Prostate gland (tissue), 2 donors: ENCODE measurements around the gene WWOX. TPM values are rescaled to one million over a fixed set of nuclear protein-coding genes. Genes with fewer than 3 reads are reported as not detected.

Experiments
- DNase-seq: peaks from one replicate; pipeline ENCODE4 v3.0.0-alpha.2; 2019; ENCODE audit warnings: low spot score
- H3K27ac ChIP-seq, 2 donors: fragments of 200-600 bp; sonication (generic); 2 replicates each; pipeline ENCODE4 v1.5.1; 2017 to 2019
- H3K27me3 ChIP-seq: fragments of 200-600 bp; sonication (generic); replicated peaks from 2 replicates; pipeline ENCODE4 v1.5.1; 2019; ENCODE audit not compliant: insufficient read depth
- H3K36me3 ChIP-seq, 2 donors: fragments of 200-600 bp; sonication (generic); 1 replicate in 1 of 2; 2 replicates in 1 of 2; pipeline versions ENCODE4 v1.5.1 to v1.8.1; 2017 to 2019
- H3K4me1 ChIP-seq: fragments of 200-600 bp; sonication (generic); replicated peaks from 2 replicates; pipeline ENCODE4 v1.5.1; 2019
- H3K4me3 ChIP-seq, 2 donors: fragments of 200-600 bp; sonication (generic); 2 replicates each; pipeline ENCODE4 v1.5.1; 2017 to 2019
- H3K9me3 ChIP-seq: fragments of 200-600 bp; sonication (generic); 2 replicates; pipeline ENCODE4 v1.5.1; 2017
- POLR2A ChIP-seq: fragments of 450-650 bp; IDR thresholded peaks from one replicate; pipeline ENCODE4 v1.6.1; 2016; ENCODE audit warnings: antibody characterized with exemption, mild to moderate bottlenecking
- POLR2AphosphoS5 ChIP-seq: sonication (generic); formaldehyde crosslinking; IDR thresholded peaks from one replicate; pipeline ENCODE4 v1.6.1; 2017; ENCODE audit warnings: antibody characterized with exemption
- WGBS: methylation state at CpG from one replicate; pipeline ENCODE4 v1.1.5; 2018; 5-methylcytosine and 5-hydroxymethylcytosine counted together
- intact Hi-C: fragments of 100-400 bp; cut with DNase I; formaldehyde crosslinking; loops from one replicate; pipeline ENCODE4 v1.14.2; 2022
- total RNA-seq, 2 donors: library from RNA; depleted of rRNA; stranded (reverse); fragments of >200 nt; gene quantifications; one replicate each; pipeline ENCODE4 v1.1.0, GENCODE V29; 2016
- TF ChIP-seq, protein P1 (sequence below), 4 experiments: fragments of 200-600 bp in 2 of 4; fragments of 450-650 bp in 2 of 4; sonication (generic) in 2 of 4; IDR thresholded peaks; 1 replicate in 3 of 4; 2 replicates in 1 of 4; pipeline ENCODE4 v1.5.1; 2016 to 2019; ENCODE audit warnings: antibody characterized with exemption in 4 of 4, mild to moderate bottlenecking in 2 of 4, moderate library complexity in 2 of 4

Gene WWOX
- total RNA-seq, 2 donors from 2014 or later: 93.2 to 99.4 TPM

GRCh38 chr16:78364556-78364880 is 265.1 kb downstream of the WWOX start:
- H3K4me1 ChIP-seq: no peaks in the 10 kb centered on the region
- no peaks in the 10 kb centered on the region for H3K27me3 ChIP-seq
- intact Hi-C loops: no loop called here
- H3K9me3 ChIP-seq: no peaks in the 10 kb centered on the region
- H3K27ac ChIP-seq: no peak overlapping the region
- DNase-seq: no peak
- TF ChIP-seq POLR2A (no peak), POLR2AphosphoS5 (peak; percentile 22)
- TF ChIP-seq, protein P1, sequence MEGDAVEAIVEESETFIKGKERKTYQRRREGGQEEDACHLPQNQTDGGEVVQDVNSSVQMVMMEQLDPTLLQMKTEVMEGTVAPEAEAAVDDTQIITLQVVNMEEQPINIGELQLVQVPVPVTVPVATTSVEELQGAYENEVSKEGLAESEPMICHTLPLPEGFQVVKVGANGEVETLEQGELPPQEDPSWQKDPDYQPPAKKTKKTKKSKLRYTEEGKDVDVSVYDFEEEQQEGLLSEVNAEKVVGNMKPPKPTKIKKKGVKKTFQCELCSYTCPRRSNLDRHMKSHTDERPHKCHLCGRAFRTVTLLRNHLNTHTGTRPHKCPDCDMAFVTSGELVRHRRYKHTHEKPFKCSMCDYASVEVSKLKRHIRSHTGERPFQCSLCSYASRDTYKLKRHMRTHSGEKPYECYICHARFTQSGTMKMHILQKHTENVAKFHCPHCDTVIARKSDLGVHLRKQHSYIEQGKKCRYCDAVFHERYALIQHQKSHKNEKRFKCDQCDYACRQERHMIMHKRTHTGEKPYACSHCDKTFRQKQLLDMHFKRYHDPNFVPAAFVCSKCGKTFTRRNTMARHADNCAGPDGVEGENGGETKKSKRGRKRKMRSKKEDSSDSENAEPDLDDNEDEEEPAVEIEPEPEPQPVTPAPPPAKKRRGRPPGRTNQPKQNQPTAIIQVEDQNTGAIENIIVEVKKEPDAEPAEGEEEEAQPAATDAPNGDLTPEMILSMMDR (IDR thresholded peaks at IDR 0.05): no peak
- no peak overlapping the region for H3K4me3 ChIP-seq
- H3K36me3 ChIP-seq: no peaks in the 10 kb centered on the region
- WGBS: 13% methylated on average over 3 of the region's 3 CpGs

GRCh38 chr16:78365366-78365765 is 265.9 kb downstream of the WWOX start:
- H3K27ac ChIP-seq: no peak overlapping the region
- no peak overlapping the region for H3K4me3 ChIP-seq
- H3K27me3 ChIP-seq: no peaks in the 10 kb centered on the region
- no peak for DNase-seq
- no peaks in the 10 kb centered on the region for H3K36me3 ChIP-seq
- 77% methylated on average over 2 of the region's 2 CpGs for WGBS
- intact Hi-C loops: no loop called here
- no peaks in the 10 kb centered on the region for H3K9me3 ChIP-seq
- TF ChIP-seq POLR2A (no peak), POLR2AphosphoS5 (no peak)
- TF ChIP-seq, protein P1 (IDR thresholded peaks at IDR 0.05): no peak
- H3K4me1 ChIP-seq: no peaks in the 10 kb centered on the region

DNA sequence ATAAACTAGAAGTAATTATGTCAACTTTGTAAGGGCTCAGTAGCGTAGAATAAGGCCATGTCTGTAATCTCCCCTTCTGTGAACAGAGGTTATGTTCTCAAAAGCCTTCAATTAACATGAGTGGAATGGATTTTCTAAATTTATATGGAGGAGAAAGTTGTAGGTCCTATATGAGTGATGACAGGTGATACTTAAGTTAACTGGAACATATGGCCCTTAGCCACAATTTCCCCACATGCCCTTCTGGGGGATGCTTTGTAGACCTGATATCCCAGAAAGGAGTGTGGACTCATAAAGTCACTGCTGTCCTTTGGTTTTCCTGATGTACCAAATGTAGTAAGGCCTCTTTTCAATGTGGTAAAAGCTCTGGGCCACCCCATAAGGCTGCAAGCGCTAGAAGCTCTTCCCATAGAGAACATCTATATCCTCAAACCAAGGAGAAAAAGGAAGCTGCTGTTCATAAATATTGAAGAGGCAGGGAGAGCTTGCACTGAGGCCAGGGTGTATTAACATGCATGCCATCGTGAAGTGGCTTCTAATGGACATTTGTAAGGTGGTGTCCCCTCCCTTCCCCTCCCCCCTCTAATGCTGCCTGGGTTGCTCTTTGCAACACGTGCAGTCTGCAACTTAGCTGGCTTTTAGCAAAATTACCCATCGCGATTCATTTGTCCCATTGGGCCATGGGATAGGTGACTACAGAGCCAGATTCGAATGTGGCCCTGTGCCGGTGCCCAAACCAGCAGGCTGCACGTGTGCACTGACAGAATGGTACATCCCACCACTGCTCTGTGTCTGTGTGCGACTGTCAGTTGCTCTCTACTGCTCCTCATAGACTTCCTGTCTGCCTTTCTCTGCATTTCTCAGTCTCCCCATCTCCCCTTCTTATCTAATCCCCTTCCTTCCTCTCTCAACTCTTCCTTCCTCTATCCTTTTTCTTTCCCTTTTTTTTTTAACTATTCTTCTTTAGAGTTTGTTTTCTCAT is 269.0 kb downstream of the WWOX start:
- no peak for DNase-seq
- no peaks in the 10 kb centered on the region for H3K27me3 ChIP-seq
- H3K9me3 ChIP-seq: no peaks in the 10 kb centered on the region
- H3K4me1 ChIP-seq: no peaks in the 10 kb centered on the region
- TF ChIP-seq, protein P1 (IDR thresholded peaks at IDR 0.05): no peak
- TF ChIP-seq POLR2AphosphoS5: no peak
- TF ChIP-seq POLR2A: no peak
- WGBS: 90% methylated on average over 10 of the region's 10 CpGs
- no peak overlapping the region for H3K27ac ChIP-seq
- intact Hi-C loops: no loop called here
- no peak overlapping the region for H3K4me3 ChIP-seq
- H3K36me3 ChIP-seq: no peaks in the 10 kb centered on the region

DNA sequence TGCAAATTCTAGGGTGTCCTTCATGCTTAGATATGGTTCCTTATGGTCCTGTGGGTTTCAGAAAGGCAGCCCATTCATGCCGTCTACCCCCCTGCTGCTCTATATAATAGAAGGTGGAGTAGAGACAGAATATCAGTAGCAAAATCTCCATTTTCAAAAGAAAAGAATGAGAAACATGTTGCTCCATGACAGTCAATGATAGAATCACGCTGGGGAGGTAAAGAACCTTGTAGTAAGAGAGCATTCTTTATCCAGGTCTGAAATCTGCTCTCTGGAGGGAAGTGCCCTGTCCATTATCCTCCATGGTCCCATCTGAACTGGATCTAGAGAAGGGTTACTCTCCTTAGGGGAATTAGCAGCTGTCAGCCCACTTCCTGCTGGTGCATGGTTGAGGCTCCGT is 272.8 kb downstream of the WWOX start:
- intact Hi-C loops: no loop called here
- 90% methylated on average over 3 of the region's 3 CpGs for WGBS
- DNase-seq: no peak
- no peak overlapping the region for H3K27ac ChIP-seq
- H3K4me1 ChIP-seq: no peaks in the 10 kb centered on the region
- no peaks in the 10 kb centered on the region for H3K9me3 ChIP-seq
- TF ChIP-seq, protein P1 (IDR thresholded peaks at IDR 0.05): no peak
- no peak for TF ChIP-seq POLR2AphosphoS5
- TF ChIP-seq POLR2A: no peak
- H3K4me3 ChIP-seq: no peak overlapping the region
- no peaks in the 10 kb centered on the region for H3K27me3 ChIP-seq
- no peaks in the 10 kb centered on the region for H3K36me3 ChIP-seq
